Measurements from ENCODE around the gene KIF2A.
"Not testable (repeated sequence)": the region's sequence is repeated elsewhere in the genome, so short reads cannot be mapped to it uniquely, and the experiment has no call there.

Gene KIF2A

DNA sequence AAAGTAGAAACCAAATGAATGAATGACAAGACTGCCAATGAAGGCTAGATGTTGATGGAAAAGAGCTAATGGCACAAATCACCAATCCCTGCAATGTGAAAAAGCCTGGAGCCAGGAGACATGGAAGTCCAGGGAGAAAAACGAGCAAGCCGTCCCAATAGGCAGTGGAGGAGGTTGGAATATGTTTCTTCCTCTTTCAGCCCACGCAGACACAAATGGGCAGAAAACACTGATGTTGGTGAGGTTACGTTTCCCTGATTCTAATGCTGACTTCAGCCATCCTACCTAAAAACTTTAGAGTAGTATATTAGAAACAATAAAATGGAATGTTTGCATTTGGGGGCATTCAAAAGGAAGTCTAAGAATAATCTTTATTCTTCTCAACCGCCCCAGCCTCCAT lies 23.9 kb upstream of the KIF2A start:
- no peak for DNase-seq (ENCODE audit: insufficient read length, low spot score)
- no peak for TF ChIP-seq POLR2A (IDR thresholded peaks at IDR 0.05; ENCODE audit: low read depth, low read length)
- FAIRE-seq: no peak

- no peak for TF ChIP-seq POLR2A (IDR thresholded peaks at IDR 0.05; ENCODE audit: low read depth, low read length)
- FAIRE-seq (no peak), DNase-seq (ENCODE audit: insufficient read length, low spot score) (no peak)
These were observed 23.0 kb upstream of the KIF2A start for GRCh38 chr5:62283005-62283404.

DNA sequence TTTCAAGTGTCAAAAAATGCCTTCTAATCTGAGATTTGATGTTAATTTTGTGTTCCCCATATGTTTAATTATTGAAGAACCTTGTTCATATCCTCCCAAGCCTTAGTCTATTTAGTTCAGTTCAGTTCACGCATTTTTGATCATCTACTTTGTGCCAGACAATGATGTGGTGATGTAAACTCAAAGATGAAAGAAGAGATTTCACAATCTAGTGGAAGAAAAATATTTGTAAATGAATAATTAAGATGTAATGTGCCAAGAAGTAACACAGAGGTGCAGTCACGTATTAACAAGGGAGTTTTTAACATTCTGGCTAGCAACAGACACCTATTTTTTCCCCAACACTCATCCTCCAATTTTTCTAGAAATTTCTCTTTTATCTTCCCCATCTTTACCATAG lies 22.1 kb upstream of the KIF2A start:
- FAIRE-seq: no peak
- no peak for TF ChIP-seq POLR2A (IDR thresholded peaks at IDR 0.05; ENCODE audit: low read depth, low read length)
- no peak for DNase-seq (ENCODE audit: insufficient read length, low spot score)

GRCh38 chr5:62284946-62285891 lies 20.8 kb upstream of the KIF2A start:
- DNase-seq (ENCODE audit: insufficient read length, low spot score) (no peak), FAIRE-seq (no peak)
- TF ChIP-seq POLR2A (IDR thresholded peaks at IDR 0.05; ENCODE audit: low read depth, low read length): no peak

GRCh38 chr5:62286834-62287233 lies 19.2 kb upstream of the KIF2A start:
- no peak for TF ChIP-seq POLR2A (IDR thresholded peaks at IDR 0.05; ENCODE audit: low read depth, low read length)
- no peak for FAIRE-seq
- DNase-seq (ENCODE audit: insufficient read length, low spot score): no peak

GRCh38 chr5:62287237-62287636 lies 18.8 kb upstream of the KIF2A start:
- FAIRE-seq (no peak), DNase-seq (ENCODE audit: insufficient read length, low spot score) (no peak)
- TF ChIP-seq POLR2A (IDR thresholded peaks at IDR 0.05; ENCODE audit: low read depth, low read length): no peak

- TF ChIP-seq POLR2A (IDR thresholded peaks at IDR 0.05; ENCODE audit: low read depth, low read length): no peak
- FAIRE-seq: no peak
- no peak for DNase-seq (ENCODE audit: insufficient read length, low spot score)
These were observed 17.9 kb upstream of the KIF2A start for GRCh38 chr5:62288118-62288517.

- no peak for TF ChIP-seq POLR2A (IDR thresholded peaks at IDR 0.05; ENCODE audit: low read depth, low read length)
- FAIRE-seq (no peak), DNase-seq (ENCODE audit: insufficient read length, low spot score) (no peak)
These were observed 16.2 kb upstream of the KIF2A start for GRCh38 chr5:62289813-62290212.

DNA sequence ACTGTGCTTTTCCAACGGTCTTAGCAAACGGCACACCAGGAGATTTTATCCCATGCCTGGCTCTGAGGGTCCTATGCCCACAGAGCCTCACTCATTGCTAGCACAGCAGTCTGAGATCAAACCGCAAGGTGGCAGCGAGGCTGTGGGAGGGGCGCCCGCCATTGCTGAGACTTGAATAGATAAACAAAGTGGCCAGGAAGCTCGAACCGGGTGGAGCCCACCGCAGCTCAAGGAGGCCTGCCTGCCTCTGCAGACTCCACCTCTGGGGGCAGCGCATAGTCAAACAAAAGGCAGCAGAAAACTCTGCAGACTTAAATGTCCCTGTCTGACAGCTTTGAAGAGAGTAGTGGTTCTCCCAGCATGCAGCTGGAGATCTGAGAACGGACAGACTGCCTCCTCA lies 14.2 kb upstream of the KIF2A start:
- not testable (repeated sequence) for FAIRE-seq; DNase-seq (ENCODE audit: insufficient read length, low spot score)

DNA sequence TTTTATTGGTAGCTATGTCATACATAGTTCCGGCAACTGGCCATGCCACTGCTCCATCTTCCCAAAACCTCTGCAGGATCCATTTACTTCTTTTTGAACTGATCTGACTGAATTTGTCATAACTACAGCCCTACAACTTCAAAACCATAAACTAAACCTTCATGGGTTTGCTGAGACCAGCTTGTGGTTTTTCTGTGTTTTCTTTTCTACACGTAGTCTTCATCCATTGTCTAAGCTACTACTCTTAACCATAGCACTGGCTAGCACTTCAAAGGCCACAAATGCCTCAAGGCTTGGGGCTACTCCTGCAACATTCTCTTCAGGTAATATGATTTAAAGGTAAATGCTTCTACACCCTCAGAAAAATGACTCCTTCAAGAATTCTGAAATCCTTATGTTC lies 9.0 kb upstream of the KIF2A start:
- FAIRE-seq: peak; percentile 68
- TF ChIP-seq POLR2A (IDR thresholded peaks at IDR 0.05; ENCODE audit: low read depth, low read length): no peak
- no peak for DNase-seq (ENCODE audit: insufficient read length, low spot score)

DNA sequence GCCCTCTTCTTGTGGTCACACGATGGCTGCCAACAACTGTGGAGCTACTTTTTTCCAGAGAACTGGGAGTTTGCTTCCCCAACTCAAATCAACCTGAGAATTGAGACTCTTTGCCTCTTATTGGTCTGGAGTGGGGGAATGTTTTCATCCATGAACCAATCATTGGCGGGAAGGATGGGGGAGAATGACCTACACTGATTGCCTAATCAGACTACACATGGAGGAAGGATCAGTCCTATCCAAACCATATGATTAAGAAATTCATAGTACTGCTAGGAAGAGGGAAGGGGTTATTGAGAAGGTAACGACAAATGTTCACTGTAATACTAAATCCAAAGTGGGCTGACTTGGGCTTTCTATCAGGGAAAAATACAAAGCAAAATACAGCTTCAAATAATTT lies 7.9 kb upstream of the KIF2A start:
- DNase-seq (ENCODE audit: insufficient read length, low spot score) (no peak), FAIRE-seq (no peak)
- no peak for TF ChIP-seq POLR2A (IDR thresholded peaks at IDR 0.05; ENCODE audit: low read depth, low read length)

GRCh38 chr5:62299101-62299500 lies 6.9 kb upstream of the KIF2A start:
- no peak for DNase-seq (ENCODE audit: insufficient read length, low spot score)
- no peak for FAIRE-seq
- TF ChIP-seq POLR2A (IDR thresholded peaks at IDR 0.05; ENCODE audit: low read depth, low read length): no peak

DNA sequence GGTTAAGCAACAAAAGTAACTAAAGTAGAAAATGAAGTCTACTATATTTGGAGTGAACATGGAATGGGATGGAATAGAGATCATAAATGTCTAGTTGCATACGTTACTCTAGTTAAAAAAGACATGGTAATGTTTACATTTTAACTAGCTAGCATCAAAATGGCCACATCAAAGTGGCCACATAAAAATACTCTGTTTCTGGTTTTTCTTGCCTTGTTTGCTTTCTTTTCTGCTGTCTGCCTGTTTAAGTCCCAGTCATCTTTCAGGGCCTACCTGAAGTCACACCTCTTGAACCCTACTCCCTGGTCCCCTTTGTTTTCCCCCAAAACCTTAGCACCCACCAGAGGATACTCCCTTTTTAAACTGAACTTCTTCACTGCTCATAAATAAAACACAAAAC lies 6.4 kb upstream of the KIF2A start:
- TF ChIP-seq POLR2A (IDR thresholded peaks at IDR 0.05; ENCODE audit: low read depth, low read length): no peak
- no peak for FAIRE-seq
- DNase-seq (ENCODE audit: insufficient read length, low spot score): no peak

DNA sequence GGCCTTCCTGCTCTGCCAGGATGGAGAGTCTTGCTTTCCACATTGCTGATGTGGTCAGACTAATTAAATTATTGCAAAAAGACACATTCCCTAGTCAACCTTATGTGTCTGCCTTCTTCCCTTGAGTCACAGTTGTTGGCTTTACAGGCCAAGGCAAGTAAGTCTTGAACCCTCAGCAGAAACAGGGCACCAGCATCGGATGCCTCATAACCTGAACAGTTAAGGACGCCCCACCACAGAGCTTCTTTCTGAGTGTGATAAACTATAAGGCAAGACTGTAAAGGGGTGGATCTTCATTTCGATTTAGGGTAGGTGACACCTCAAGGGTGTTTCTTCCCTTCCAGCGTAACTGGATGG lies 670 bp upstream of the KIF2A start:
- DNase-seq (ENCODE audit: insufficient read length, low spot score): no peak
- no peak for FAIRE-seq
- no peak for TF ChIP-seq POLR2A (IDR thresholded peaks at IDR 0.05; ENCODE audit: low read depth, low read length)

GRCh38 chr5:62306323-62306895 lies 403 bp downstream of the KIF2A start:
- TF ChIP-seq POLR2A (IDR thresholded peaks at IDR 0.05; ENCODE audit: low read depth, low read length): 0 out of 2 replicates have a peak, but pooled peaks have one; percentile 8
- DNase-seq (ENCODE audit: insufficient read length, low spot score): no peak
- FAIRE-seq: no peak
